Measurements from ENCODE around the gene AHNAK2.
A peak's percentile ranks its signal among the peaks of the same experiment; 100 is the strongest.

The AHNAK2 gene

DNA sequence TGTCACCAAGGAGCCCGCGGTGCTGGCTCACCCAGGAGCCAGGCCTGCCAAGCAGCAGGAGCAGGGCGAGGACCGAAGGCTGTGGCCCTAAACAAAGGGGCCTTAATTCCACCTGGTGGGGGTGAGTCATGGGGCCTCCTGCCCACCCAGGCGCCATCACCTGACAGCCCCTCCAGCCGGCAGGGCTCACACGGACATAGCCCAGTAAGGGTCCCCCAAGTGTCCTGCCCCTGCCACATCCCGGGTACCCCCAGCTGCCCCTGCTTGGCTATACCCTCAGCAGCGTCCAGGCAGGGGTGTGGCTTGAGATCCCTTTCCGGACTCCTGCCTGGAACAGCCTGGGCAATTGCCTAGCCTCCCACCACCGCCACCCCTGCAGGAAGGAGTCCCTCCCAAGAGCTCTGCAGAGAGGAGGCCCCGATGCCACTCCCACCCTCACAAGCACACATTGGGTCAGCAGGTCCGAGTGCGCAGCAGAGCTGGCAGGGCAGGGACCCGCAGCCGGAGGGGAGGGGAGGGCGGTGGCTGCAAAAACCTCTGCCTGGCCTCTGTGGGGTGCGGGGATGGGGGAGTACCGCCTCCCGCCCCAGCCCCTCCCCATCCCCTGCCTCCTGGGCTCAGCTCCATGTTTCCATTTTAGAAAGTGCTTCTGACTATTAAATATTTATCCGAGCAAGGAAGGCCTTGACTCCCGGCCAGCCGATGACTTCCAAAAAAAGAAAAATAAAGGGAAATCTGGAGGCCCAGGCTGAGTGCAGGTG is 4.6 kb downstream of the AHNAK2 start:
- no peaks in the 10 kb centered on the region for H3K9me3 Mint-ChIP-seq
- no peaks in the 10 kb centered on the region for H3K36me3 Mint-ChIP-seq (ENCODE audit: low read depth)
- DNase-seq, result no peak
- peaks cover 14% of the 10 kb centered on the region for H3K27me3 Mint-ChIP-seq
- H3K4me1 Mint-ChIP-seq, result peaks cover 11% of the 10 kb centered on the region
- no peak for ATAC-seq
- no peak overlapping the region for H3K27ac Mint-ChIP-seq
- H3K4me3 Mint-ChIP-seq, result no peak overlapping the region

DNA sequence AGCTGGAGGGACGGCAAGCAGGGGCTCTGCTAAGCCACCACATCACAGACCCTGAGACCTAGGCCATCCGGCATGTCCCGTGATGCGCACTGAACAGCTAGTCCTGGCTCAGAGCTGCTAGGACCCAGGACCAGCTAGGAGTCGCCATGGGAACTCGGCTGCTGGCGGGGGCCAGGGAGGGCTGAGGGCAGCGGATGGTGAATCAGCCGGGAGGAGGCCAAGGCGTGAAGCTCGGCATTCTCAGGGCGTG is 5.1 kb downstream of the AHNAK2 start:
- Mint-ChIP-seq H3K4me3 (no peak overlapping the region), H3K36me3 (ENCODE audit: low read depth) (no peaks in the 10 kb centered on the region), H3K9me3 (no peaks in the 10 kb centered on the region), H3K27me3 (peaks cover 18% of the 10 kb centered on the region), H3K27ac (no peak overlapping the region), H3K4me1 (peaks cover 11% of the 10 kb centered on the region)
- DNase-seq (no peak), ATAC-seq (no peak)

DNA sequence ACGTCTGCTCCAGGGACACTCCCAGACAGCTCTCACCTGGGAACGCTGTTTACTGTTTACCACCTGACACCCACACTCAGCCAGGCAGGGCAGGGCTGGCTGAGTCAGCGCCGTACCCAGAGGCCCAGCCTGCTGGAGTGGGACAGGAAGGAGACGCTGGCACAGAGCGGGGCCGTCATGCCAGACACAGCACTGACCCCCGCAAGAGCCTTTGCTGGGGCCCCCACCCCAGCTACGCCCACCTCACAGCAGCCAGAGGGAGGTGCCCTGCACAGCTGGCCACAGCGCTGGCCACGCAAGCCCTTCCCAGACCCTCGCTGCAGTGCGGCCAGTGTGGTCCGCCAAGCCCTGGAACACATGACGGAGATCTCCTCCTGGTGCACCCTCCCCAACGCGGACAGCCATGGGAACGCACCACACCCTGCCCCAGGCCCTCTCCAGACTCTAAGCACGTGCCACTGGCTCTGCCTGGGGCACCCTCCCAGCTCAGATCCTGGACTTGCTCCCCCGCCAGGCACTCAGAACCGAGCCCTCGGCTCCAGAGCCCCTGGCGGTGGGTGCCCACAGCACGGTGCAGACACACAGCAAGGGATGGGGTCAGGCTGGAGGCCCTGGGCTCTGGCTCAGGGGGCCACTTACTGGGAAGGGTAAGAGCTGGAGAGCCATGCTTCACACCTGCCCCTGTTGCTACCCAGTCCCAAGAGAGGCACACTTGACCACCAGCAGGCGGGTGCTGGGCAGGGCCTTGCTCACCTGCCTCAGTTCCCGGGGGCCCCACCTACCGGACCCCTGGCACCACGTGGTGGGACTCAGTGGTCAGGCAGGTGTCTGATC is 5.7 kb downstream of the AHNAK2 start:
- Mint-ChIP-seq H3K36me3 (ENCODE audit: low read depth) (no peaks in the 10 kb centered on the region), H3K27ac (no peak overlapping the region), H3K4me3 (no peak overlapping the region), H3K9me3 (no peaks in the 10 kb centered on the region), H3K27me3 (peaks cover 18% of the 10 kb centered on the region), H3K4me1 (peaks cover 8% of the 10 kb centered on the region)
- ATAC-seq, result no peak
- no peak for DNase-seq

DNA sequence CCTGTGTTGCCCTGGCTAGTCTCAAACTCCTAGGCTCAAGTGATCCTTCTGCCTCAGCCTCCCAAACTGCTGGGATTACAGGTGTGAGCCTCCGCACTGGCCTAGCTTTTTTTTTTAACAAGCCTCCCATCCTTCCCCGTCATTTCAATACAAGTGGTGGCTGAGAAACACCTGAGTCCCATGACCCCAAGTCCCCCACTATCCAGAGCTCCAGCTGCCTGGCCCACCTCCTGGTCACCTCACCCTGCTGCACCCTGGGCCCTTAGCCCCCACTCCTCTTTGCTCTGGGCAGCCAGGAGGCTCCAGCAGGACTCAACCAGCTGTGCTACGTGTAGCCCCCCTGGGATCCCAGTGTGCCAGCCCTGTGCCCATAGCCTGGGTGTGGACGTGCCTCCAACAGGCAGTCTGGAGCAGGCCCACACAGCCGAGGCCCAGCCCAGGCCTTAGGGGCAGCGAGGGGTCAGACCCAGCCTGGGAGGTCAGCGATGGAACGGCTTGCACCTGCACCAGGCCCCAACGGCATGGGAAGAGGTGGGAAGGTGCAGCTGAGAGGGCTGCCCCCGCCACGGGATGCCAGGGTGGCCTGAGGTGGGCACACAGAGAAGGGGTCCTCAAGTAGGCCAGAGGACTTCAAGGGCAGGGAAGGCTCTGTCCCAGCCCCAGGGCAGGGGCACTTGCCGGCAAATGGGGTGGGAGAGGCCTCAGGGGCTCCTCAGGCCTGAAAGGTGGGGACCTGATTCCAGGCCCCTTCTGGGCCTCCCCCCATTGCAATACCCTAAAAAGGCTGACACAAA is 6.5 kb downstream of the AHNAK2 start:
- Mint-ChIP-seq H3K36me3 (ENCODE audit: low read depth) (no peaks in the 10 kb centered on the region), H3K4me3 (no peak overlapping the region), H3K27me3 (peaks cover 19% of the 10 kb centered on the region), H3K9me3 (no peaks in the 10 kb centered on the region), H3K4me1 (peaks cover 5% of the 10 kb centered on the region), H3K27ac (no peak overlapping the region)
- DNase-seq (no peak), ATAC-seq (no peak)

DNA sequence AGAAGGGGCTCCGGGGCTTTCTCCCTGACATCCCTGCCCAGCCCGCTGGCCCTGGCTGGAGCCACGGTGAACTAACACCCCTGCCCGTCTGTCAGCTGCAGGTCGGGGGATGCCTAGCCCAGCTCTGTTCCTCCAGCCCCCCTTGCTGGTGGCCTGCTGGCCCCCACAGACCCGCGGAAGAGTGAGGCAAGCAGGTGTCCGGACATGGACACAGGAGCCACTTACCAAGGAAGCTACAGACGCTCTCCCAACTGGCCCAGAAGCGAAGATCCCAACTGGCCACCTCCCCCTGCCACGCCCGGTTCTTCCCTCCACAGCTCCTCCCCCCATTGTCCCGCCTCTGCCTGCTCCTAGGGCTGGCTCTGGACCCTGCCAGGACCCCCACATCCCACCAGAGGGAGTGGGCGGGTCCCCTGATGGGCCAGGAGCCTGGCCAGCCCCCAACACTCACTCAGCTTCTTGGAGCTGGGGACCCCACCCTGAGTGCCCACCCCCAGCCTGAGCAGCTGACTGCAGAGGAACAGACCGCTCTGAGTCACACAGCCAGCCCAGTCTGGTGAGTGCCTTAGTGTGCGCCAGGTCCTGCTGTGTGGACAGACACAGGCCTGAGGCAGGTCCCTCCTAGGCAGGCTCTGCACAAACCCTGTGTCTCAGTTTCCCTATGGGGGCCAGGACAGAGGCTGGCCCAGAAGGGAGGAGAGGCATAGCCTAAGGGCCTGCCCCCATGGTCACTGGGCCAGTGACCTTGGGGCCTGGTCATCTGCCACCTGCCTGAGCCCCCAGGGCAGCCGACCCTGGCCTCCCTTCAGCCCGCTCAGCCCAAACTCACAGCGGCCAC is 7.7 kb downstream of the AHNAK2 start:
- DNase-seq (no peak), ATAC-seq (no peak)
- peaks cover 16% of the 10 kb centered on the region for H3K27me3 Mint-ChIP-seq

DNA sequence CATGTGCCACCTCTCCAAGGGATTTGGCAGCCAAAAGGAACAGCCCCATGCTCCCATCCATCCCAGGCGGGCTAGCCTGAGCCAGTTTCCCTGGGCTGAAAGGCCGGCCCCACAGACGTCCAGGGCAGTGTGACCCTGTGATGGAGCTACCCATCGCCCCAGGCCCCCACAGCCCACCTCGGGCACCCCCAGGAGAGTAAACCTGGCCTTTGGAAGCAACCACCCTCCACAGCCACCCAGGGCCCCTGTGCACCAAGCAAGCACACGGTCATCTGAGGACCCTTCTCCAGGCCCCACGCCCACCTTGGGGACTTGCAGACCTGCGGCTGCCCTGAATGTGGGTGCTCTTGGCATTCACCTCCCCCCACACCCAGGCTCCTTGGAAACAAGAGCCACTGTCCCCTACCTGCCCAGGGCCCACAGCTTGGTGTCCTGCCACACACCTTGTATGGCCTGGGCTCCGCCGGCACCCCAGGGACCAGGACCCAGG is 8.4 kb downstream of the AHNAK2 start:
- H3K27me3 Mint-ChIP-seq, result peaks cover 16% of the 10 kb centered on the region
- no peak overlapping the region for H3K27ac Mint-ChIP-seq
- H3K36me3 Mint-ChIP-seq (ENCODE audit: low read depth), result no peaks in the 10 kb centered on the region
- DNase-seq, result no peak
- H3K9me3 Mint-ChIP-seq, result no peaks in the 10 kb centered on the region
- ATAC-seq, result no peak
- no peaks in the 10 kb centered on the region for H3K4me1 Mint-ChIP-seq
- no peak overlapping the region for H3K4me3 Mint-ChIP-seq

More for the DNA sequence above, 7.7 kb downstream of the AHNAK2 start:
- no peaks in the 10 kb centered on the region for H3K4me1 Mint-ChIP-seq
- H3K27ac Mint-ChIP-seq, result no peak overlapping the region
- no peaks in the 10 kb centered on the region for H3K9me3 Mint-ChIP-seq
- H3K36me3 Mint-ChIP-seq (ENCODE audit: low read depth), result no peaks in the 10 kb centered on the region
- no peak overlapping the region for H3K4me3 Mint-ChIP-seq

DNA sequence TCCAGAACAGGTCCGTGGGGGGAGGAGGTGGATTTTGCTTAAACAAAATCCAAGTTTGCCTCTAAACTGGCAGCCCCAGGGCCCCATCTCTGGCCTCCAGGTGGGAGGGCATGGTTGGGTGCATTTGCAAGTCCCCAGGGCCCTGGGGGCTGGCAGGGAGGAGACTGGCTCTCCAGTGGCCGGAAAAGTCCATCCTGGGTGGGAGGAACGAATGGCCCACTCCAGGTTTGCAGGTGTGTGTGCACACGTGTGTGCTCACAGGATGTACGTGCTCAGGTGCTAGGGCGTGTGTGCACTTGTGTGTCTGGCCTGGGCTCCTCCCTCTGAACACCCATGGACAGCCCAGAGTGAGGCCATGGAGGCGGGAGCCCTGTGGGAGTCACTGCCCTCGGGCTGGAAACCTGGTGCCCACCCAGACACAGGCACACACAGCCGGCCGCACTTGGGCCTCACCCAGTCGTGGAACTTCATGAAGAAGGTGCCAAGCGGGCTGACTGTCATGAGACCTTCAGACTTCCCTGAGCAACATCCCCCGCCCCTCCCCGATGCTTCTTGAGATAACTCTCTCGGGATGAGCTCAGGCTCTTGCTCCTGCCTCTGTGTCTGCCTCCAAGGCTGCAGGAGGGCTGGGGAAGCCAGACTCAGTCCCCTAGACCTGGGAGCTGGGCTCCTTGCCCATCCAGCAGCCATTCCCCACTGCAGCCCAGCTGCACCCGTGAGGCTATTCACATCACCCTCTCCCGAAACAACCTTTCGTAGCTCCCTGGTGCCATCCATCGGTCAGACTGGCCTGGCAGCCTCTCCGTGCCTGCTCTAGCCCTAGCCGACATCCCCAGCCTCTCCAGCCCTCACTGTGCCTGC is 9.4 kb downstream of the AHNAK2 start:
- no peaks in the 10 kb centered on the region for H3K9me3 Mint-ChIP-seq
- no peaks in the 10 kb centered on the region for H3K4me1 Mint-ChIP-seq
- no peak overlapping the region for H3K4me3 Mint-ChIP-seq
- no peak overlapping the region for H3K27ac Mint-ChIP-seq
- DNase-seq (no peak), ATAC-seq (no peak)
- H3K27me3 Mint-ChIP-seq, result peaks cover 16% of the 10 kb centered on the region
- H3K36me3 Mint-ChIP-seq (ENCODE audit: low read depth), result no peaks in the 10 kb centered on the region

DNA sequence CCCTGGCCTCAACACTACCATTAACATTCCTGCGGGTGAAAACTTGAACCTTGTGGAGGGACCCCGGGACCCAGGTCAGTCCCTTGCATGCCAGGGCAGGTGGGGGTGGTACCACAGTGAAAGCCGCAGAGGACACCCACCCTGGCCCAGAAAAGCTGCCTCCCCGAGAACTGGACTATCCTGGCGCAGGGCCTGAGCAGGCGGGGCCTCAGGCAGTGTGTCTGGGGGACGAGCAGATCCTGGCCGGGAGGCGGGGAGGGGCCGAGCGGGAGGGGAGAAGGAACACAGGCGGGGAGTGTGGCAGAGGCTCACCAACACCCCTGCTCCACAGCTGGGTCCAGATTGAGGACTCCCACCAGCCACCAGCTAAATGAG is 10.0 kb downstream of the AHNAK2 start:
- DNase-seq (no peak), ATAC-seq (no peak)
- H3K36me3 Mint-ChIP-seq (ENCODE audit: low read depth), result no peaks in the 10 kb centered on the region
- H3K9me3 Mint-ChIP-seq, result no peaks in the 10 kb centered on the region
- H3K4me3 Mint-ChIP-seq, result no peak overlapping the region
- no peaks in the 10 kb centered on the region for H3K4me1 Mint-ChIP-seq
- H3K27me3 Mint-ChIP-seq, result peaks cover 16% of the 10 kb centered on the region
- no peak overlapping the region for H3K27ac Mint-ChIP-seq

DNA sequence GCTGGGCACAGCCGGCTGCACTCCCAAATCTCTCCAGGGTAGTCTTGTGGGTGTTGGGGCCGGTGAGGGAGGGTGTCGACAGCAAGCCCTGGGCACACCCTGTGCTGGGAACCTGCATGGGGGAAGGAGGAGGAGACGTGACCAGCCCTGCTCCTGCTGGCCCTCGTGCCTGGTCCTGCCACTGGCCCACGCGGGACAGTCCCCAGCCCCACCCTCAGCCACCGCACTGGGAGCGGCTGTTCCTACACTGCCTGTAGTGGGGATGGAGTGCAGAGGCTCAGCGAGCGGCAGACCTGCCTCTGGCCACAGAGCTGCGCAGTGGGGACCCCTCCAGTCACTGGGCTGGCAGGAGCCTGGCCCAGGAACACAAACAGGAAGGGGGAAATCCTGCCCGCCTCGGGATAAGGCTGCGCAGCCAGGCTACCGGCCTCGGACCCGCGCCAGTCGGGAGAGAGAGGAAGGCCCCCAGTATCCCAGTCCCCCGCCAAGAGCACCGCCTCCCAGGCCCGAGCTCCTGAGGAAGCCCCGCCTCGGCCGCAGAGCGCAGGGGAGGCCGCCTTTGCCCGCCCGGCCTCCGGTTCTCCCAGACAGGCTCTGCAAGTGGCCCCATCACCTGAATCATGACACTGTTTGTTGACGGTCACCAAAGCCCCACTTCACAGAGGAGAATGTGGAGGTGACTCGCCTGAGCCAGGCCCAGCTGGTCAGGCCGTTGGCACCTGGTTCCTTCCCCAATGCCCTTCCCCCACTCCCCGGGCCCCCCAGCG is 10.6 kb downstream of the AHNAK2 start:
- Mint-ChIP-seq H3K27me3 (peaks cover 16% of the 10 kb centered on the region), H3K4me3 (no peak overlapping the region), H3K4me1 (no peaks in the 10 kb centered on the region), H3K36me3 (ENCODE audit: low read depth) (no peaks in the 10 kb centered on the region), H3K27ac (no peak overlapping the region), H3K9me3 (no peaks in the 10 kb centered on the region)
- ATAC-seq (no peak), DNase-seq (no peak)

DNA sequence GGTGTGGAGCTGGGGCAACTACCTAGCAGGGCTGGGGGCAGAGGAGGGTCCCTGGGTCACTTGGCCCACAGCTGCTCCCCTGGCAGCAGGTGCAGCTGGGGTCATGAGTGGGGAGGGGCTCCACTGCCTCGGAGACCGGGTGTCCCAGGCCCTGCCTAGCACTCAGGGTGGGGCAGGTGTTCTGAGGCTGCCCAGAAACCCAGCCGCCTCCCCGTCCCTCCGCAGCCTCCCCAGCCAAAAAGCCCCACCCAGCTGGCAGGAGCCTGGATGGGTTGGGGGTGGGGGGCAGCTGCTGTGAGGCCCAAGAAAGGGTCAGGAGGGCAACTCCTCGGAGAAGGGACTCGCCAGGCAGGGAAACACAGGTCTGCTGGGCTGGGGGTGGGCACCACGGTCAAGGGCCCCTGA is 11.2 kb downstream of the AHNAK2 start:
- ATAC-seq, result no peak
- Mint-ChIP-seq H3K9me3 (no peaks in the 10 kb centered on the region), H3K4me1 (no peaks in the 10 kb centered on the region), H3K36me3 (ENCODE audit: low read depth) (no peaks in the 10 kb centered on the region), H3K27ac (no peak overlapping the region), H3K4me3 (no peak overlapping the region), H3K27me3 (peaks cover 16% of the 10 kb centered on the region)
- DNase-seq, result no peak

DNA sequence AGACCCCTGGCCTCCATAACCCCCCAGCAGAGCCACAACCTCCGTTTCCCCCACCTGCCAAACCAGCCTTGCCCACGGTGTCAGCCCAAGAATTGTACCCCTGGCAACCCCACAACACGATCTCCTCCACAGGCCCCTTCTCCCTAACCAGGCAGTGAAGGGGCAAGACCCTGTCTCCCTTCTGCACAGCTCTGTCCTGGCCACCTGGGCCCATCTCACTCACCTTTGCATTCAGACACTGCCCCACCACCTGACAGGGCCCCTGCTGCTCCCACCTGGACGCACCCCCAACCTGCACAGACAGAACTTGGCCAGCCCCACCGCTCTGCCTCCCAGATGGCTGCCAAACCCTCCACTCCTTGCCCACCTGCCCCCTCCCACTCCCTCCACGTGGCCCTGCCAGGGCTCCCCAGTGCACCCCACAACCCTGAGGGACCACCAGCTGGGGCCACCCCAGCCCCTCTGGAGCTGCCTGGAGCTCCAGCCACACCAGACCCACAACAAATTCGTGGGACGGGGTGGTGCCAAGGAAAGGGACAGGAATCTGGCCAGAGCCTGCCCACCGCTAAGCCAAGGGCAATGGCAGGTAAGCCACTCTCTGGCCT is 11.8 kb downstream of the AHNAK2 start:
- no peaks in the 10 kb centered on the region for H3K36me3 Mint-ChIP-seq (ENCODE audit: low read depth)
- no peak for ATAC-seq
- no peaks in the 10 kb centered on the region for H3K9me3 Mint-ChIP-seq
- peak overlapping the region; percentile 16 for H3K27ac Mint-ChIP-seq
- no peak for DNase-seq
- H3K4me1 Mint-ChIP-seq, result no peaks in the 10 kb centered on the region
- peaks cover 16% of the 10 kb centered on the region for H3K27me3 Mint-ChIP-seq
- no peak overlapping the region for H3K4me3 Mint-ChIP-seq

DNA sequence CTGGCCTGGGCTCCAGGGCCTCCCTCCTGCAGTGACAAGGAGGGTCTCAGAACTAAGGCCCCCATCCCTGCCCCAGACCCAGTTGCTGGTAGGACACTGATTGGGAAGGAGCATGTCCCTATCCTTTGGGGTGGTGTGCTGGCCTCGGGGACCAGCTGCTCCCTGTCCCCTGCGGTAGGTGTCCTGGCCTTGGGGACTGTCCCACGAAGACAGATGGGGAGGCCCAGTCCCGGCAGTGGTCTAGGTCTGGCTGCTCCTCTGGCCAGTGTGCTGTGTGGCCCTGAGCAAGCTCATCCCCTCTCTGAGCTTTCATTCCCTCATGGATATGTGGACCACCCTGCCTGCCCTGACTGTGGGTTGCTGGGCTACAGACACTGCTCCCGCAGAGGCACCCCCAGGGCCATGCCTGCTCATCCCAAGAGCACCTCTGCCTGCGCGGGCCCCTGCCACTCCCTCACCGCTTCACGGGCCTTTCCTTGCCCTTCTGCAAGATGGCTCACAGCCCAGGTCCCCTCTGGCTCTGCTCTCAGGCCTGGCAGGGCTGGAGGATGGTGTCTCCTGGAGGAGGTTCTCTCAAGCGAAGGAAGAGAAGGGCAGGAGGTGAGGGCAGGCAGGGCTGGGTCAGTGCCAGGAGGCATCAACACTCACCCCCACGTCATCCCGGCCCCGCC is 12.5 kb downstream of the AHNAK2 start:
- Mint-ChIP-seq H3K4me1 (no peaks in the 10 kb centered on the region), H3K4me3 (no peak overlapping the region), H3K27me3 (peaks cover 16% of the 10 kb centered on the region), H3K9me3 (no peaks in the 10 kb centered on the region), H3K27ac (no peak overlapping the region), H3K36me3 (ENCODE audit: low read depth) (no peaks in the 10 kb centered on the region)
- peak; percentile 21 for ATAC-seq
- DNase-seq, result no peak
